Right lobe of liver (tissue), 6 donors: Measurements from ENCODE around the gene CACNA2D3. TPM values are rescaled to one million over a fixed set of nuclear protein-coding genes. Genes with fewer than 3 reads are reported as not detected.

Experiments used
- ATAC-seq, 4 donors: fragments of 200-7000 bp; cut with Tn5 transposase; one replicate each; pipeline ENCODE4 v1.9.1; 2020; ENCODE audit warnings: mild to moderate bottlenecking in 4 of 4, moderate library complexity in 4 of 4
- DNase-seq, 3 donors: peaks; one replicate each; pipeline ENCODE4 v3.0.0-alpha.2; 2020
- H3K27ac ChIP-seq, 3 donors: fragments of 200-600 bp; one replicate each; pipeline ENCODE4 v1.8.0; 2022
- H3K27me3 ChIP-seq, 2 donors: fragments of 200-600 bp; one replicate each; pipeline ENCODE4 v1.8.0; 2022
- H3K36me3 ChIP-seq, 4 donors: fragments of 200-600 bp; sonication (generic) in 1 of 4; one replicate each; pipeline versions ENCODE4 v1.5.1 to v1.8.0; 2017 to 2022; ENCODE audit warnings: control low read depth in 1 of 4
- H3K4me1 ChIP-seq, 4 donors: fragments of 200-600 bp; sonication (generic) in 1 of 4; one replicate each; pipeline versions ENCODE4 v1.5.1 to v1.8.0; 2017 to 2022; ENCODE audit warnings: control low read depth in 1 of 4
- H3K4me3 ChIP-seq, 3 donors: fragments of 200-600 bp; one replicate each; pipeline ENCODE4 v1.8.0; 2022
- H3K9me3 ChIP-seq, 4 donors: fragments of 200-600 bp; sonication (generic) in 1 of 4; one replicate each; pipeline versions ENCODE4 v1.5.1 to v1.8.0; 2017 to 2022; ENCODE audit warnings: control low read depth in 1 of 4
- CTCF ChIP-seq, 4 donors: fragments of 200-600 bp in 3 of 4; fragments of 450-650 bp in 1 of 4; IDR thresholded peaks; one replicate each; pipeline versions ENCODE4 v1.5.1 to v1.8.0; 2016 to 2022; ENCODE audit warnings: antibody characterized with exemption in 4 of 4, mild to moderate bottlenecking in 2 of 4
- POLR2A ChIP-seq: fragments of 450-650 bp; IDR thresholded peaks from one replicate; pipeline ENCODE4 v1.6.1; 2017; ENCODE audit warnings: antibody characterized with exemption, mild to moderate bottlenecking
- WGBS: methylation state at CpG from one replicate; pipeline ENCODE4 v1.1.6; 2018; ENCODE audit warnings: low coverage, low lambda C conversion rate; ENCODE audit not compliant: insufficient coverage; ENCODE audit errors: missing lambda C conversion rate; 5-methylcytosine and 5-hydroxymethylcytosine counted together
- intact Hi-C, 2 donors: fragments of 100-400 bp; cut with DNase I; formaldehyde crosslinking; loops; one replicate each; pipeline versions ENCODE4 v1.11.2 to v1.14.1; 2022
- total RNA-seq, 6 experiments: library from RNA; depleted of rRNA in 2 of 6; stranded (reverse); fragments of >200 nt in 2 of 6; fragmentation: NEBNext Ultra II Directional in 3 of 6; extraction: Animal tissue kit (Norgen Biotek cat#: 25700) in 3 of 6; gene quantifications; one replicate each; pipeline versions ENCODE4 v1.1.0 to v1.2.4, GENCODE V29; 2016 to 2023
- donor health status: DM: no; HTN: yes; CAD: no.
- donor health status: DM: no; HTN: no; CAD: no.
- donor health status: DM: no; HTN: no; CAD: no.
- donor health status: DM: no; HTN: yes; CAD: no.
- donor health status: DM: no; HTN: yes; CAD: no.

The CACNA2D3 gene
- total RNA-seq, 6 experiments from 2014 or later: 0.28 to 0.87 TPM; not detected in 4

GRCh38 chr3:54259636-54260035 is 137.3 kb downstream of the CACNA2D3 start:
- H3K4me3 ChIP-seq: no peak overlapping the region
- no peak overlapping the region for H3K27ac ChIP-seq
- 50% methylated on average over 2 of the region's 2 CpGs for WGBS
- DNase-seq: no peak
- no peaks in the 10 kb centered on the region for H3K9me3 ChIP-seq
- H3K4me1 ChIP-seq: no peaks in the 10 kb centered on the region
- no peak for ATAC-seq
- H3K36me3 ChIP-seq: no peaks in the 10 kb centered on the region
- intact Hi-C loops: no loop called here
- no peak for TF ChIP-seq POLR2A
- no peak for TF ChIP-seq CTCF (IDR thresholded peaks at IDR 0.05)
- H3K27me3 ChIP-seq: no peaks in the 10 kb centered on the region

GRCh38 chr3:54261141-54261540 is 138.8 kb downstream of the CACNA2D3 start:
- no peak for ATAC-seq
- DNase-seq: no peak
- Histone ChIP-seq H3K9me3 (no peaks in the 10 kb centered on the region), H3K4me1 (no peaks in the 10 kb centered on the region), H3K27ac (no peak overlapping the region), H3K27me3 (no peaks in the 10 kb centered on the region), H3K4me3 (no peak overlapping the region), H3K36me3 (no peaks in the 10 kb centered on the region)
- WGBS: 60% methylated on average over 3 of the region's 3 CpGs
- no peak for TF ChIP-seq CTCF (IDR thresholded peaks at IDR 0.05)
- no peak for TF ChIP-seq POLR2A
- intact Hi-C loops: no loop called here

- Histone ChIP-seq H3K27me3 (no peaks in the 10 kb centered on the region), H3K27ac (no peak overlapping the region), H3K4me3 (no peak overlapping the region), H3K36me3 (no peaks in the 10 kb centered on the region), H3K9me3 (no peaks in the 10 kb centered on the region), H3K4me1 (no peaks in the 10 kb centered on the region)
- TF ChIP-seq POLR2A (no peak), CTCF (IDR thresholded peaks at IDR 0.05) (no peak)
- DNase-seq (no peak), ATAC-seq (no peak)
- 54% methylated on average over 6 of the region's 6 CpGs for WGBS
- intact Hi-C loops: no loop called here
Observed at GRCh38 chr3:54262541-54262940, 140.2 kb downstream of the CACNA2D3 start.

- TF ChIP-seq CTCF (IDR thresholded peaks at IDR 0.05) (no peak), POLR2A (no peak)
- intact Hi-C loops: no loop called here
- no peaks in the 10 kb centered on the region for H3K27me3 ChIP-seq
- no peaks in the 10 kb centered on the region for H3K36me3 ChIP-seq
- H3K27ac ChIP-seq: no peak overlapping the region
- H3K9me3 ChIP-seq: no peaks in the 10 kb centered on the region
- no peak for ATAC-seq
- H3K4me3 ChIP-seq: no peak overlapping the region
- DNase-seq: no peak
- WGBS: 27% methylated on average over 1 of the region's 1 CpG
- H3K4me1 ChIP-seq: no peaks in the 10 kb centered on the region
Observed at GRCh38 chr3:54262946-54263345, 140.6 kb downstream of the CACNA2D3 start.

- no peaks in the 10 kb centered on the region for H3K36me3 ChIP-seq
- H3K4me3 ChIP-seq: no peak overlapping the region
- intact Hi-C loops: no loop called here
- no peak for TF ChIP-seq CTCF (IDR thresholded peaks at IDR 0.05)
- TF ChIP-seq POLR2A: no peak
- H3K4me1 ChIP-seq: no peaks in the 10 kb centered on the region
- ATAC-seq: no peak
- no peaks in the 10 kb centered on the region for H3K9me3 ChIP-seq
- WGBS: 10% methylated on average over 4 of the region's 4 CpGs
- H3K27me3 ChIP-seq: no peaks in the 10 kb centered on the region
- H3K27ac ChIP-seq: no peak overlapping the region
- no peak for DNase-seq
Observed at GRCh38 chr3:54264050-54264449, 141.7 kb downstream of the CACNA2D3 start.
